Activated T-helper 1 cell treated with Interleukin-2 at 50 U/mL for 16 hours (primary cell): Measurements from ENCODE around the gene TRIM36.

Experiments used
- DNase-seq: peaks from one replicate; pipeline ENCODE4 v3.0.0-alpha.2; 2020; ENCODE audit warnings: low read depth

The TRIM36 gene, protein sequence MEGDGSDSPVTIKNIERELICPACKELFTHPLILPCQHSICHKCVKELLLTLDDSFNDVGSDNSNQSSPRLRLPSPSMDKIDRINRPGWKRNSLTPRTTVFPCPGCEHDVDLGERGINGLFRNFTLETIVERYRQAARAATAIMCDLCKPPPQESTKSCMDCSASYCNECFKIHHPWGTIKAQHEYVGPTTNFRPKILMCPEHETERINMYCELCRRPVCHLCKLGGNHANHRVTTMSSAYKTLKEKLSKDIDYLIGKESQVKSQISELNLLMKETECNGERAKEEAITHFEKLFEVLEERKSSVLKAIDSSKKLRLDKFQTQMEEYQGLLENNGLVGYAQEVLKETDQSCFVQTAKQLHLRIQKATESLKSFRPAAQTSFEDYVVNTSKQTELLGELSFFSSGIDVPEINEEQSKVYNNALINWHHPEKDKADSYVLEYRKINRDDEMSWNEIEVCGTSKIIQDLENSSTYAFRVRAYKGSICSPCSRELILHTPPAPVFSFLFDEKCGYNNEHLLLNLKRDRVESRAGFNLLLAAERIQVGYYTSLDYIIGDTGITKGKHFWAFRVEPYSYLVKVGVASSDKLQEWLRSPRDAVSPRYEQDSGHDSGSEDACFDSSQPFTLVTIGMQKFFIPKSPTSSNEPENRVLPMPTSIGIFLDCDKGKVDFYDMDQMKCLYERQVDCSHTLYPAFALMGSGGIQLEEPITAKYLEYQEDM

DNA sequence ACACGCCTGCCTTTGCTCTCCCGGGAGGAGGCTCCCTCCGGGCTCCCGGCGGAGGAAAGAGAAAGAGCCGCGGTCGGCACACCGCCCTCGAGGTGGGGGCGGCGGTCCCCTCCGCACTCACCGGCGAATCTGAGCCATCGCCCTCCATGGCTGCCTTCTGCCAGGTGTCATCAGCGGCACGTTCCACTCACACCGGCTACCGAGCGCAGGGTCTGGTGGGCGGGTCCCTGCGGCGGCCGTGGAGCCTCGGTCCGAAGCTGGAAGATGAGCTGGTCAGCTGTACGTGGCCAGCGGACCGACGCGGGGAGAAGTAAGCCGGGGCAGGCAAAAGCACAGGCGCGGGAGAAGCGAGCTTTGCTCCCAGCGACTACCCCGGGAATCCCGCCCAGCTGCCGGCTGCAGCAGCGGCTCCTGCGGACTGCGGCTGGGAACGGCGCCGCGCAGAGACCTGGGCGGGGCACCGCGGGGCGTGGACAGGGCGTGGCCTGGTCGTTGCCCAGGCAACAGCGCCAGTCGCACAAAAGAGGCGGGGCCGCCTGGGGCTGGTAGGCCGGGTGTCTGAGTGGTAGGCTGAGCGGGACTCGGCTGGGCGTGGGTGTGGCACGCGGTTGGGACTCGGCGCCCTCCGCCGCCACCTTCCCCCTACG is at the start of gene TRIM36:
Gene TRIM36 (minus strand): TSS at position 422 of the 647 bp plus-strand sequence. CDS start 274 bp downstream, at position 148.
- peak; percentile 72 for DNase-seq

DNA sequence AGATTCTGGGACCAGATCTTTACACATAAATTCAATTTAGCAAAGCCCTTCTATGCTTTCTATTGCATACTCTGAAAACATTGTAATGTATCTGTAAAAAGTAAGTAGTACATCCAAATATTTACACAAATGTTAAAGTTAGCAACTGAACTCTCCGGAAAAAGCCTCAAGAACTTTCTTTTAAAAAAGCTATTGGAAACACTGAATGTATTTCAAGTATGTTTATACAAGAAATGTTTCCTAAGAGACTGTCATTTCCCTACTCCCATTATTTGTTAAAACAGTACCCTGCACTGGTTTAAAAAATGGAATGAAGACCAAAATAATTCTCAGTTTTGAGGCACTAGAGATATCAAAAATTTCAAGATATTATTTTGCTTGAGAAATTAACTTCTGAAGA is 44.8 kb upstream of the TRIM36 start:
- no peak for DNase-seq

DNA sequence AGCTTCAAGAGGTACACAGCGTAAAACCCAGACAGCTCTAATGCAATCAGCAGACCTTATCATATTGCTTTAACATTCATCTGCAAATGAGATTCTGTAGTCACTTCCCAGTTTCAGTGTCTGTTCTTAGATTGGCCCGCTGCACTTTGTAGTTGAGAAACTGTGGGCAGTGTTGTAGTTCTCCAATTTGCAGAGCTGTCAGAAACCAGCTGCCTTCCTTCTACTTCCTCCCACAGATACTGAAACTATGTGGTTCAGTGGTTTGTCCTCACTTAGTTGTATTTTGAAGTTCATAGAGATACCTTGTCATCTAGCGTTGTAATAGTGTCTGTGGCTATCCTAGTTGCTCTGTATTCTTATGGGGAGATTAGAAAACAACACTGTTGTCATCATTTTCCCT is 39.6 kb upstream of the TRIM36 start:
- DNase-seq: no peak

DNA sequence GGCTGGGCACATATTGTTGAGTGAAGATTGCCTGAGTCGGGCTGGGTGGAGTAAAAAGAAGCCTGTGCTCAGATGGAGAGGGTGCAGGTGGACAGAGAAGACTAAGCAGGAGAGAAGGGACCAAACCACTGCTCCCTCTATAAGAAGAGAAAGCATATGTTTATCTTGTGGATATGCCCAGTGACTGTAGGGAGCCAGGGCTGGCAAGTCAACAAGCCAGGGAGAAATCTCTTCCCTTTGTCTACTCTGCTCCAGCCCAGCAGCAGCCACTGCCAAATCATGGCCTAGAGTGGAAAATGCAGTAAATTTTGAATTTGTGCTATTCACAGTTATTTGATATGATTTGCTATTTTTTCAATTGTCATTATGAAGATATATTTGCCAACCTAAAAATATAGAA is 33.2 kb upstream of the TRIM36 start:
- DNase-seq: no peak

DNA sequence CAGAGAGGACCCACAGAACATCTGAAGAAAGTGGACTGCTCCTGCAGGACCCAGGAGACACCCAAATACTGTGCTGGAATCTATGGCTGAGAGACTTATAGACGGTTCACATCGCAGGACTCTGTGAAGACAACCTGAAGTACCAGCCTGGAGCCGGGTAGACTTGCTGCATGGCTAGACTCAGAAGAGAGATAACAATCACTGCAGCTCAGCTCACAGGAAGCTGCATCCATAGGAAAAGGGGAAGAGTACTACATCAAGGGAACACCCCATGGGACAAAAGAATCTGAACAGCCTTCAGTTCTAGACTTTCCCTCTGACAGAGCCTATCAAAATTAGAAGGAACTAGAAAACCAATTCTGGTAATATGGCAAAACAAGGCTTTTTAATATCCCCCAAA is 26.5 kb upstream of the TRIM36 start:
- no peak for DNase-seq

DNA sequence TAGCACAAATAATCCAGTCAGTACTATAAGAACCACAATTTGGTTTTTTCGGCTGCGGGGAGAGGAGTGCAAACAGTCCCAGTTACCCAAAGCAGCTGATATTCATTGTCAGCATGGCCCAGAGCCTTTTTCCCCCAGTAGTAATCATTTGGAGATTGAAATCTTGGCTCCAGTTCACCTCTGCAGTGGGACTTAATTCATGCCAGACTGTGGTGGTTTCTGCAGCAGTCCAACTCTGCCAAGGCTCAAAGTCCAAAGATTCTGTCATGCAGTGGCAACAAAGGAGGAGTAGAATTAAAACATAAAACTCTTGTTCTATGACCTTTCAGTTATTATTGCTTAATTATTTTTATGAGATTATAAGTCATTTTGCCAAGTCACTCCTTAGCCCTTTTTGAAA is 25.0 kb upstream of the TRIM36 start:
- no peak for DNase-seq

DNA sequence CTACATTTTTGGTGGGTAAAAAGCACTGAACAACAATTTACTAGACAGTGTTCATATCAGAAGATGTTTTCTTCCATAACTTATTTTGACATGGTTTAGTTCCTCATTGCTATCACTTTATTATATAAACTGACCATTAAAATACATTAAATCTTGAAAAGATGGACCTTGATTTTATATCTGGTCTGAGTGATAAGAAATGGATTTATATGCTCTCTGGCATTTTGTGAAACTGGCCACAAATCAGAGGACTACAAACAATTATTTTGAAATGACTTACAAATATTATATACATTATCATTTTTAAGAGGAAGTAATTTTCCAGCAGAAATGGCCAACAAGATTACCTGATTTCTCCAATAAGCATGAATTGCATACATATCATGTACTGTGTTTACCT is 23.6 kb upstream of the TRIM36 start:
- no peak for DNase-seq

DNA sequence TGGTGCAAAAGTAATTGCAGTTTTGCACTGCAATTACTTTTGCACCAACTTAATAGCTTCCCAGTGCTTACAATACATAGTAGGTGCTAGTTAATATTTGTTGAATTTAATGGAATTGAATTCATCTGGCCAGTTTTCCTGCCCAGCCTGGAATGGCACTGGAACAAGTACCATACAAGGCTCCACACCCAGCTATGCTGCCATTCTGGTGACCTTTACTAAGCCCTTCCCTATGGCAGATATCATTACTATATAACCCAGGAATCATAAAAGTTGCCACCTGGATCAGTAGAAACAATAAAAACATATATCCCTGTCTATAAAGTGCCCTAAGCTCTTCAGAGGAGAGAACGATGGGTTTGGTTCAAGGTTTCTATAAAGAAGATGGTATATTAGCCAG is 22.4 kb upstream of the TRIM36 start:
- DNase-seq: no peak

DNA sequence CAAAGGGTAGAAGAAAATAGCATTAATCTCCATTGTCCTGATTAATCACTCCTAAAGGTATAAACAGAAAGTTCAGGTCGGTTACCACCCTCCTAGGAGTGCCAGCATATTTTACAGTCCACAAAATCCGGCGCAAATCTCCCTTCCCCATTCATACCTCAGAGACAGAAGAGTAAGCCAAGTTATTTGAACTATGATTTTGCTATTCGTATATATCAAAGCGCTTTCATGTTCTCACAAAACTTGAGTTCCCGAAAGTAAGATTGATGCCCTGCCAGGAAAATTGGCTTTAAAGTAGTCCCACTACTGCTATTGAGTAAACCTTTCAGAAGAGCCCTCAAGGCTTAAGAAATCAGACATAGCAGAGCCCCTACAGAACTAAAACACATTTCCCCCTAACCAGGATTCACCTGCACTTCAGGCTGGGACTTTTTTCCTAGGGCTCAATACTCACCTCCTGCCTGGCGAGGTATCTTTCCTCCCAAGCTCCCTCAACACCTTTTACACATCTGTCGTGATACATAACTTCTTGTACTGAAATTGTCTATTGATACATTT is 21.8 kb upstream of the TRIM36 start:
- no peak for DNase-seq

DNA sequence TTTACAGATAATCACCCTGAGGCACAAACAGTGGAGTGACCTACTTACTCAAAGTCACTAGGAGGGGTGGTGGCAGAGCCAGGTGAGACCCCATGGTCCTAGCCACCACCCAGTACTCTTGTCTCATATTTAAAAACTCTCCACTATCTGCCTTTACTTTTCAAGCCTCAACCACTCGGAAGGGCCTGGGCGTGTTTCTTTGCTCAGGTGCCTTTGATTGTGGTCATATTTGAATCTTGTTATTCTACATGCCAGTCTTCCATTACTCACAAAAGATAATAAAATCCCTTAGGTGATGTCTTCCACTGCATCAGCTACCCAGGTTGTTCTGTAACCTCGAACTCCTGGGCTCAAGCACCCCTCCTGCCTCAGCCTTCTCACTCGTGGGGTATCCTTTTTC is 20.7 kb upstream of the TRIM36 start:
- no peak for DNase-seq

DNA sequence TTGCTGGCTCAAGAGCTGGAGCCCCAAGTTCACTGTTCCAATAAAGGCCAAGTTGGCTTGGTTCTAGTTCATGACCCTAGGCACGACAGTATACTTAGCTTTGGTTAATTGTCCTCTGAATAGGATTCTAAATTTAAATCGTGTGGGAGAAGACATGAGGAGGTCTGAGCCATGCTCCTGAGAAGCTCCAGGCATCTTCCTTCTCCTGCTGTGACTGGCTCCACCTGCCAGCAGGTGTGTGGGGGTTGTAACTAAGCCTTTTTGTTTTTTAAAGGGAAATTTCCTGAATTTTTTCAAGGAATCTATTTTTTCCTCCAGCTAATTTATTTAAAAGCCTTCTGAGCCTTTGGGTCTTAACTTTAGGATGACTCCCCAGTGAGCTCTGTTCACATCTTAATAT is 20.2 kb upstream of the TRIM36 start:
- DNase-seq: no peak

DNA sequence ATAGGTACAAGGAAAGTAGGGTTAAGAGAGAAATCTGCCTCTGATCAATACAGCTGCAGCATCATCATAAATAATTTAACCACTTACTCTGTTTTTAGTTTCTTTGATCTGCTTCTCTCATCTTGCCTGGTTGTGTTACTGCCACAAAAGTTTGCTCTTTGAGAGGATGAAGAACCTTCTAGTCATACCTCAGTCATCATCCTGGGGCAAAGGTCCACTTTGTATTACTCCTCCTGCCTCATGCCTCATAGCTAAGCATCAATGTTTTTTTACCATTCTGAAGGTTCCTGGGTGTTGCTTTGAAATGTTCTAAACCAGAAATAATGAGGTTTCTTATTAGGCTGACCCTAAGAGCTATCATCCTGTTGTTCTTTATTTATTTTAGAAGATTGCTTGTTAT is 17.1 kb upstream of the TRIM36 start:
- DNase-seq: no peak

DNA sequence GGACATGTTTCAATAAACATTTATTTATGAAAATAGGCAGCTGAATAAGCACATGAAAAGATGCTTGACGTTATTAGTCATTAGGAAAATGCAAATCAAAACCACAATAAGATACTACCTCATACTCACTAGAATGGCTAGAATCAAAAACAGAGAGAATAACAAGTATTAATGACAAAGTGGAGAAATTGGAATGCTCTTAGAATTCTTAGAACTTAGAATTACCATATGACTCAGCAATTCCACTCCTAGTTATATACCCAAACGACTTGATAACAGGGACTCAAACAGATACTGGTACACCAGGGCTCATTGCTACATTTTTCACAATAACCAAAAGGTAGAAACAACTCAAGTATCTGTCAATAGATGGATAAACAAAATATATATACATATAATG is 15.1 kb upstream of the TRIM36 start:
- no peak for DNase-seq

DNA sequence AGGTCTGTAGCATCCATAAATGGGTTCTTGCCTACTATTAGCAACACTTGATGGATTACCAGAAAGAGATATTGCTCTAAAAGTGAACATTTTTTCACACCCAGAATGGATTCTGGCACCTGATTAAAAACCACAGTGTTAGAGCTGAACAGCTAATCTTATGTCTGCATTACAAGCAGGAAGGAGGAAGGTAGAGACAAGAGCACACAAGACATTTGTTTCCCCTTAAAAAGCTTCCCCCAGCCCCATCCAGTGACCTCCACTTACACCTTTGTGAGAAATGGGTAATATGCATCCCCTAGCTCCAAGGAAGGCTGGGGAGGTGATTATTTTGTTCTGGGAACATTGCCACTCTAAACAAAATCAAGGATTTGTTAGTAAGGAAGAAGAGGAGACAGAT is 12.0 kb upstream of the TRIM36 start:
- DNase-seq: no peak

DNA sequence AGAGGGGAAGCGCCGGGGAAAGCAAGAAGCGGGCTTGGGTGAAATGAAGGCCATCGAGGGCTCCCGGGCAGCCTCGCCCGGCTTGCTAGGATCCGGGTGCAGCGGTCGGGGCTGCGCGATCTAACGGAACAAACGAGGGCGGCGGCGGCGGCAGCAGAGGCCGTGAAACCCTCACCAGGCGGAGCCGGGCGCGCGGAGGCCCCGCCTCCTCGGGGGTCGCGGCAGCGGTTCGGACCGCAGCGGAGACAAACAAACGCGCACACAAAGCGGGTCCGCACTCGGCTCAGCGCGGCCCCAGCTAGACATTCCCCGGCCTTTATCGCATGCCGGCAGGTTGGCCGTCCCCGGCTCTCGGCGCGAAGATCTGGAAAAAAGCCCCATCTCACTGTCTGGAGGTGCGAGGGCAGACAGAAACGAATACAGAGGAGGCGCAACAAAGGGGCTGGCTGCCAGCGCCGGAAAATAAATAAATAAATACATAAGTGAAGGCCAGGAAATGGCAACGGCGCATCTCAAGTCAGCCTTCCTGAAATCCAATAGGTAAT is 10.5 kb upstream of the TRIM36 start:
- DNase-seq: no peak

DNA sequence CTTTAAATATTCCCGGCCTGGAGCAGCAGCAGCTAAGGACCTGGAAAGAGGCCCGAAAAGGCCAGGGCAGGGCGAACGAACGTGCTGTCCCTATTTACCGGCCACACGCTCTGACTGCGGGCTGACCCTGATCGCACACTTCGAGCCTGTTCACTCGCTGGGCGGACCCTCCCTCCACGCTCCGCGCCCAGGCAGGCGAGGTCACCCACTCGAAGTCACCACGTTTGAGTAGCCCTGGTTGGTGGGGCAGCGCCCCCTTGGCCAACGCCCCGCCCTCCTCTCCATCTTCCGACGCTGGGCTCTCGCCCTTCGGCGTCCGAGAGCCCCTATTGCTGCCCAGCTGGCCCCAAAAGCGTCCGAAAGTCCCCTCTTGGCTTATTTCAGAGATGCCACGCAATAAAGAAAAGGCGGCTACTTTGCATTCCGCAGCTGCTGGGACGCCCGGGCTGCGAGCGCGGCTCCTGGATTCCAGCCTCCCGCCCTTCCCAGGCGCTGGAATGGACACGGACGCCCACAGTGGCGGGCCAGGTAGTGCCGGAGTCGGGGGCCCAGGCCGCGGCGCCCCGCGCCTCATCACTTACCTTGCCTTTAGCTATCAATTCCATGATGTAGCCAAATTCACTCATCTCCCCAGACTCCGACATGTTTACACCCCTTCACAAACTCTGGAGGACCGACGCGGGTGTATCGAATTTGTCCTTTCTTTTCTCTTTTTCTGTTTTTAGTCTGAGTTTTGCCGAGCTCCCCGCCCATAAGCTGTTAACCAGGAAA is 9.9 kb upstream of the TRIM36 start:
- DNase-seq: no peak

DNA sequence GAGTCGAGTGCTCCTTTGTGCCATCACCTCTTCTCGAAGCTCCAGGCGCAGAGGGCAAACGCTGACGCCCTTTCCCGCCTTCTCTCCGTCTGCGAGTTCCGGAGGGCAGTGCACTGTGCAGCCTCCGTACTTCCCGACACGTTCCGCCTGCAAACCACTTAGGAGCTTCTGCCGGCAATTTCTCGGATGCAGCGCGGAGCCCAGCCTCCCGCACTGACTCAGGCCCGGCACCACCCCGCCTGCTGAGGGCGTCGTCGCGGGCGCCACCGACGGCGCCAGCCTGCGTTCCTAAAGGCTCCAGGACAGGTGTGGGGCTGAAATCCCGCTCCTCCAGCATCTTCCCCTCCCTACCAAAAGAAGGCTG is 9.3 kb upstream of the TRIM36 start:
- no peak for DNase-seq

DNA sequence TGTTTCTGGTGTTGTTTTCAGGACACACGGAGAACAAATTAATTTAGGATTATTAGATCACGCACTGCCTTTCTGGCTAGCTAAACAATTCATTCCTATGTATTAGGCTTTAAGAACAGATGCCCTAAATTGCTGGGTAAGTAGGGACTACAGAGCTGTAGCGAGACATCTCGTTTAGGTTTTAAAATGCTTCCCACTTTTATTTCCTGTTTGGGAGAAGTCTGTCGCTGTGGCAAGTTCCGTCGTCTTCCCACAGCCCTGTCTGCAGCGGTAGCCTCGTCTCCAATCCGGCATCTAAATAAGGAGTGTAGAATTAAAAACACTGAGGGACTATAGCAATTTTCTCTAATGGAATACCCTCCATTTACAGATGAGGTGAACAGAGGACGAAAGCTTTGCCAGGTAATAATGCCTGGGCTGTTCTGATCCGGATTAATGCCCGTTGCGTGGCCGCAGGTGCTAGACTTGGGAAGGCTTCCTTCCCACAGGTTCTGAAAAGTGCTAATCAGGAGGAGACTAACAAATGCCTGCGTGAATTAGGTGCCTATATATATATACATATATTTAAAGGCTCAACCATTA is 1.3 kb upstream of the TRIM36 start:
- DNase-seq: no peak

DNA sequence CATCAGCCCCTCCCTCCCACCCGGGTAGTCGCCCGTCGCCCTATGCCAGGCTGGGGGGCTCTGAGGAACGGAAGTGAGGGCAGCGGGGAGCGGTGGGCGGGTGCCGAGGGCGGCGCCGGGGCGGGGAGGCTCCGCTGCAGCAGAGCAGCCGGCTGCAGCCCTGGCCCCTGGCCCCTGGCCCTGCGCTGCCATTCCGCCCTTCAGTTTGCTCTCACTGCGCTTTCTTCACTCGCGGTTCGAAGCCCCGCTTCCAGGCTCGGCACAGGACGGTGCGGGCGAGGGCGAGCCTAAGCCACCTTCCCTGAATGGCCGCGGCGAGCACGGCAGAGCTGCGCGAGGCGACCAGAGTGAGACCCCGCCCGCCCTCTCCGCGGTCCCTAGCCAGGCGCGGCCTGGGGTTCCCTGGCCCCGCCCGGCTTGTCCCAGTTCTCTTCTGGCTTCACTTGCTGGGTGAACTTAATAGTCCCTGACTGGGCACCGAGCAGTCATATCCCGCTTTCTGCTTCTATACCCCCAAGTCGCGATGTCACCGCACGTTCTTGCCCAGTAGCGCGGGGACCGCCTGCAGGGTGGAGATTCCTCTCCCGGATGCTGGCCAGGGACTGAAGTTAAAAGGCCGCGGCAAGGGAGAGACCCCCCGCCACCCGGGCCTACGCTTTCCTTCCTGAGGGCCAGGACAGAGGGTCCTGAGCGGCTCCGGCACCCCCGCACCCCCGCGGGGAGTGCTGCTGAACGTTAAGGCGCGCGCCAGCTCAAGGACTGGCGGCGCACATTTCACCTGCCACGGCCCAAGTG is 623 bp upstream of the TRIM36 start:
- DNase-seq: no peak

DNA sequence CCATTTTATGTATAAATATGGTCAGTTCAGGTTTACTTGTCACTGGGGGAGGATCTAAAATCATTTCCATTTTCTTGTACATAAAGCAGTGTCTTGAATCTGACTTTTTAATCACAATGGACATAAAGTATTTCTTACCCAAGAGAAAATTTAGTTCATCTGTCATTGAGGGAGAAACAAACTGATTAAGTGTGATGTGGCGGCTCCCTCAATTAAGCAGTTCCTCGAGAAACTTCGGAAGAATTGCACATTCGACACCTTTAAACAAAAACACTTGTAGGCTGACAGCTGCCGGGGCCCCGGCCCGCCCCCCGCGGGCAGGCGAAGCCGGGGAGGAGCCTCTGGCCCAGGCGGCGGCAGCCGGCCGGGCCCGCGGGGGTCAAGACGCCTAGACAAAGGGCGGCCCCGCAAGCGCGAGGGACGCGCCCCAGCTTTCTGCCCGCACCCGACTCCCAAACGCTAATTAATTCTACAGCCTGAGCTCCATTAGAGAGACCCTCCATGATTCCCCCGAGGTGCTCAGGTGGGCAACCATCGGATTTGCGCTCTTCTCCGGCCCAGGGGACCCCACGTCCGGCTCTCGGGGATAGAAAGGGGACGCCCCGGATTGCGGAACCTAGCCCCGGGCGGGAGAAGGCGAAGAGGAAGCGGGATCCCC is 750 bp downstream of the TRIM36 start:
- no peak for DNase-seq
